Central memory CD8-positive, alpha-beta T cell (primary cell): ENCODE results near the gene RIF1.
"Not testable (repeated sequence)": the region's sequence is repeated elsewhere in the genome, so short reads cannot be mapped to it uniquely, and the experiment has no call there.

Experiments
- ATAC-seq: fragments of 150-1000 bp; cut with Tn5 transposase; replicated peaks from 2 replicates; pipeline ENCODE4 v1.10.0; 2022; ENCODE audit warnings: mild to moderate bottlenecking, moderate FRiP score, moderate number of reproducible peaks; ENCODE audit not compliant: poor library complexity, severe bottlenecking; ENCODE audit errors: extremely low read depth
- DNase-seq, 2 donors: peaks; one replicate each; pipeline ENCODE4 v3.0.0; 2021; ENCODE audit warnings: low spot score in 2 of 2
- H3K27ac Mint-ChIP-seq: one replicate; pipeline ENCODE4 v1.8.0; 2022; ENCODE audit warnings: low read depth, mild to moderate bottlenecking, moderate library complexity, mixed read lengths
- H3K27me3 Mint-ChIP-seq: one replicate; pipeline ENCODE4 v1.8.0; 2022; ENCODE audit warnings: mixed read lengths
- H3K36me3 Mint-ChIP-seq: one replicate; pipeline ENCODE4 v1.8.0; 2022; ENCODE audit warnings: mild to moderate bottlenecking, moderate library complexity, mixed read lengths; ENCODE audit not compliant: insufficient read depth
- H3K4me1 Mint-ChIP-seq: one replicate; pipeline ENCODE4 v1.8.0; 2022; ENCODE audit warnings: mixed read lengths
- H3K4me3 Mint-ChIP-seq: one replicate; pipeline ENCODE4 v1.8.0; 2022; ENCODE audit warnings: mild to moderate bottlenecking, moderate library complexity, mixed read lengths
- H3K9me3 Mint-ChIP-seq: one replicate; pipeline ENCODE4 v1.8.0; 2022; ENCODE audit warnings: mixed read lengths

The RIF1 gene

DNA sequence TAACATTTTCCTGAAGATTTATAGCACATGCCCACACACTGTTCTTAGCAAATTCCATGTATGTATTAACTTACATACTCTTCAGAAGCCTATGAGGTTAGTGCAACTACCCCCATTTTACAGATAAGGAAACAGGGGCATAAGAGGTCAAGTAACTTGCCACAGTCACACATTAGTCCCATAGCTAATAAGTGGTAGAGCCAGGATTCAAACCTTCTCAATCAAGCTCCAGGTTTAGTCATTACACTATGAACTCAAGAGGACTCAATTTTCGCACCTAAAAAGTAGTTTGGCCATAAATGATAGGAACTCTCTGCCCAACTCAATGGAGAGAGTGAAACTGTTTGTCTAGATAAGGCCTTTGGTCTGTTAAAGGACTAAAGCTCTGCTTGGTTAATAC lies 9.7 kb upstream of the RIF1 start:
- H3K4me1 Mint-ChIP-seq = no peaks in the 10 kb centered on the region
- DNase-seq = no peak
- no peak overlapping the region for H3K4me3 Mint-ChIP-seq
- H3K27me3 Mint-ChIP-seq = no peaks in the 10 kb centered on the region
- H3K27ac Mint-ChIP-seq = no peak overlapping the region
- ATAC-seq = no peak
- no peaks in the 10 kb centered on the region for H3K36me3 Mint-ChIP-seq
- no peaks in the 10 kb centered on the region for H3K9me3 Mint-ChIP-seq

GRCh38 chr2:151401149-151401548 lies 8.6 kb upstream of the RIF1 start:
- Mint-ChIP-seq H3K27me3 (peaks cover 5% of the 10 kb centered on the region), H3K4me3 (no peak overlapping the region), H3K27ac (no peak overlapping the region), H3K4me1 (no peaks in the 10 kb centered on the region), H3K36me3 (no peaks in the 10 kb centered on the region), H3K9me3 (no peaks in the 10 kb centered on the region)
- DNase-seq (no peak), ATAC-seq (no peak)

GRCh38 chr2:151403914-151404313 lies 5.8 kb upstream of the RIF1 start:
- Mint-ChIP-seq H3K36me3 (peaks cover 4% of the 10 kb centered on the region), H3K4me3 (no peak overlapping the region), H3K27ac (no peak overlapping the region), H3K27me3 (peaks cover 11% of the 10 kb centered on the region), H3K9me3 (no peaks in the 10 kb centered on the region), H3K4me1 (no peaks in the 10 kb centered on the region)
- ATAC-seq = no peak
- no peak for DNase-seq

DNA sequence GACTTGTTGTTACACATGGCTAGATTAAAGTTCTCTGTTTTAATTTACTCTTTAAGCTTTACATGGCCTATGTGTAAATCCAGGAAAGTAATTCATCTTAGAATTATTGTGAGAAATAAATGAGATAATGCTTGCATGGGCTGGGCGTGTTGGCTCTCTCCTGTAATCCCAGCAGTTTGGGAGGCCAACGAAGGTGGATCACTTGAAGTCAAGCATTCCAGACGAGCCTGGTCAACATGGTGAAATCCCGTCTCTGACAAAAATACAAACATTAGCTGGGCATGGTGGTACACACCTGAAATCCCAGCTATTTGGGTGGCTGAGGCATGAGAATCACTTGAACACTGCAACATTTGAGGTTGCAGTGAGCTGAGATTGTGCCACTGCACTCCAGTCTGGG lies 4.3 kb upstream of the RIF1 start:
- peaks cover 13% of the 10 kb centered on the region for H3K36me3 Mint-ChIP-seq
- peaks cover 9% of the 10 kb centered on the region for H3K4me1 Mint-ChIP-seq
- no peak overlapping the region for H3K4me3 Mint-ChIP-seq
- no peak for ATAC-seq
- no peak overlapping the region for H3K27ac Mint-ChIP-seq
- no peak for DNase-seq
- no peaks in the 10 kb centered on the region for H3K9me3 Mint-ChIP-seq
- peaks cover 11% of the 10 kb centered on the region for H3K27me3 Mint-ChIP-seq

DNA sequence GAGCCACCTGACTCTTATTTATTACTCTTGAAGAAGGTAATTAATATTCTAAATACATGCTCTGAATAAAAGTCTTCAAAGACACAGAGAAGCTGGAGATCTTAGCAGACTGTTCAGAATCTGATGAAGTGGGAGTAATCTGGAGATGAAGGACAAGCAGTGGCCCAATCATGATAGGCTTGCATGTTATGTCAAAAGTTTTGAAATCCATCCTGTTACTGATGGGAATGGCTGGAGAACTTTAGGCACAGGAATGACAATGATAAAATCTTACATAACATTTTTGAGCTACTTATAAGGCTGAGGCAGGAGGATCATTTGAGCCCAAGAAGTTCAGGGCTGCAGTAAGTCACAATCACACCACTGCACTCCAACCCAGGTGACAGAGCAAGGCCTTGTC lies 2.4 kb upstream of the RIF1 start:
- DNase-seq (no peak), ATAC-seq (no peak)
- H3K4me1 Mint-ChIP-seq = peaks cover 19% of the 10 kb centered on the region
- no peaks in the 10 kb centered on the region for H3K9me3 Mint-ChIP-seq
- H3K27ac Mint-ChIP-seq = no peak overlapping the region
- no peak overlapping the region for H3K4me3 Mint-ChIP-seq
- H3K36me3 Mint-ChIP-seq = peaks cover 19% of the 10 kb centered on the region
- H3K27me3 Mint-ChIP-seq = peaks cover 11% of the 10 kb centered on the region

DNA sequence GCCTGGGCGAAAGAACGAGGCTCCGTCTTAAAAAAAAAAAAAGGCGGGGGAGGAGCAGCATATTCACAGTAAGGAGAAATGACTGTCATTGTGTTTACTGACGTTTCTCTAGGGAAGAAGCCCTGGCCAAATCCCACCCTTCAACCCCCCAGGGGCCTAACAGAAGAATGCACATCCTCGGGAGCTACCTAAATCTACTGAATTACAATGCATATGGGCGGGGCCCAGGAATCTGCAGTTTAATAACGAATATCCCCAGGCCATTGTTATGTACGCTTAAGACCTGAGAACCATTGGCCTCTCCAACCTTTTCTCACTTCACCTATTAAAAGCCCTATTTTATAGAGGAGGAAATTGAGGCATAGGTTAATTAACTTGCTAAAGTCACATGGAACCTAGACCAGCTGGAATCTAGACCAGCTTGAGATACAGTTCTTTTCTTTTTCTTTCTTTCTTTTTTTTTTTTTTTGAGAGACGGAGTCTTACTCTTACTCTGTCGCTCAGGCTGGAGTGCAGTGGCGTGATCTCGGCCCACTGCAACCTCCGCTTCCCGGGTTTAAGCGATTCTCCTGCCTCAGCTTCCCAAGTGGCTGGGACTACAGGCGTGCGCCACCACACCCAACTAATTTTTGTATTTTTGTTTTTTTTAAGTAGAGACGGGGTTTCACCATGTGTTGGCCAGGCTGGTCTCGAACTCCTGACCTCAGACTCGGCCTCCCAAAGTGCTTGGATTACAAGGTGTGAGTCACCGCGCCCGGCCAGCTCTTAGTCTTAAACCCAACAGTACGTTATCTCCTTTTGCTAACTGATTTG lies 708 bp upstream of the RIF1 start:
- ATAC-seq (no peak), DNase-seq (no peak)
- H3K27me3 Mint-ChIP-seq = peaks cover 11% of the 10 kb centered on the region
- peaks cover 19% of the 10 kb centered on the region for H3K4me1 Mint-ChIP-seq
- no peaks in the 10 kb centered on the region for H3K9me3 Mint-ChIP-seq
- H3K4me3 Mint-ChIP-seq = peak overlapping the region; percentile 90
- peaks cover 23% of the 10 kb centered on the region for H3K36me3 Mint-ChIP-seq
- peak overlapping the region; percentile 93 for H3K27ac Mint-ChIP-seq

DNA sequence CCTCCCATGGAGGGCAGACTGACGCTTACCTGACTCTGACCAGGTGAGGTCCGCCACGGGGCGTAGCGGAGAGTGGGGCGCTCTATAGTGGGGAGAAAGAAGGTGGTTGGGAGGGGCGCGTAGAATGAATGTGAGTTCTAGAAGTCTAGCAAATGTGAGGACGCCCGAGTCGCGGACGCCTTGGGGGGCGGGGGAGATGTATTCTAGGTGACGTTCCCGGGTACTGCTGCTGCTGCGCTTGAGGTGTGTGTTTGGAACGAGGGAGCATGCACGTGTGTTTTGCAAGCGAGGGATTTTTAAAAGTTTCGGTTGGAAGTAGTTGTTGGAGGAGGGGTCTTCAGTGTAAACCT lies 758 bp downstream of the RIF1 start:
- Mint-ChIP-seq H3K27ac (peak overlapping the region; percentile 93), H3K9me3 (no peaks in the 10 kb centered on the region), H3K4me3 (peak overlapping the region; percentile 90), H3K36me3 (peaks cover 30% of the 10 kb centered on the region), H3K27me3 (peaks cover 11% of the 10 kb centered on the region), H3K4me1 (peaks cover 19% of the 10 kb centered on the region)
- ATAC-seq = peak; percentile 50
- DNase-seq = peak in 1 of 2 donors; percentile 20

GRCh38 chr2:151417650-151418049 lies 7.9 kb downstream of the RIF1 start:
- Mint-ChIP-seq H3K27me3 (no peaks in the 10 kb centered on the region), H3K36me3 (peaks cover 52% of the 10 kb centered on the region), H3K4me3 (no peak overlapping the region), H3K4me1 (peaks cover 12% of the 10 kb centered on the region), H3K9me3 (no peaks in the 10 kb centered on the region), H3K27ac (no peak overlapping the region)
- no peak for DNase-seq
- ATAC-seq = no peak

DNA sequence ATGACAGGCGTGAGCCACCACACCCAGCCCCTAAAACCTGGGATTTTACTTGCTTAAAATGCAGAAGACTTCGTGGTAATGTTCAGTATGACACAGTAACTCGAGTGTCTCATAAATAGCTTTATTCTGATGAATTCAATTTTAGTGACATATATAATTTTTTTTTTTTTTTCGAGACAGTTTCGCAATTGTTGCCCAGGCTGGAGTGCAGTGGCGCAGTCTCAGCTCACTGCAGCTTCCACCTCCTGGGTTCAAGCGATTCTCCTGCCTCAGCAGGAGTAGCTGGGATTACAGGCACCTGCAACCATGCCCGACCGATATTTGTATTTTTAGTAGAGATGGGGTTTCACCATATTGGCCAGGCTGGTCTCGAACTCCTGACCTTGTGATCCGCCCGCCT lies 12.0 kb downstream of the RIF1 start:
- peaks cover 35% of the 10 kb centered on the region for H3K4me1 Mint-ChIP-seq
- not testable (repeated sequence) for H3K27me3 Mint-ChIP-seq, ATAC-seq

DNA sequence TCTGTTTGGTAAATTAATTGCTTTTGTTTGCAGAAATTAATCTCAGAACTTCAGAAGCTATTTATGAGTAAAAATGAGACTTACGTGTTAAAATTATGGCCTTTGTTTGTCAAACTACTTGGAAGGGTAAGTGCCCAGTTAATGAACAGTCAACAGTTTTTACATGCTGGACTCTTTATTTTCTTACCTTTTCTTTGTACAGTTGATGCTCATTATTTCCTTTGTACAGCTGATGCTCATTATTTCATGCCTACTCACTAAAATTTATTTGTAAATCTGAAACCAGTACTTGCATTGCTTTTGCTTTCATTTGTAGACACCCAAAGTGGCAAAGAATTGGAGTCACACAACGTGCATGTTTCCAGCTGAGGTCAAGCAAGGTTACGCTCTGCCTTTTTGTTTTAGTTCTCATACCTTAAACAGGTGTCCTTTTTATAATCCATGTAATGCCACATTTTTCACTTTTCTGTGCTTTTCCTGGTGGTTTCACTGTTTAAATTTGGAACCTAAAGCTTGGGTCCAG lies 13.3 kb downstream of the RIF1 start:
- Mint-ChIP-seq H3K27me3 (no peaks in the 10 kb centered on the region), H3K9me3 (no peaks in the 10 kb centered on the region), H3K4me1 (peaks cover 32% of the 10 kb centered on the region), H3K4me3 (no peak overlapping the region), H3K36me3 (peaks cover 55% of the 10 kb centered on the region), H3K27ac (peak overlapping the region; percentile 87)
- peak; percentile 27 for ATAC-seq
- no peak for DNase-seq

More for the DNA sequence above, 12.0 kb downstream of the RIF1 start:
- H3K9me3 Mint-ChIP-seq, H3K4me3 Mint-ChIP-seq, DNase-seq: not testable (repeated sequence)
- Mint-ChIP-seq H3K36me3 (peaks cover 59% of the 10 kb centered on the region), H3K27ac (peak overlapping the region; percentile 87)

DNA sequence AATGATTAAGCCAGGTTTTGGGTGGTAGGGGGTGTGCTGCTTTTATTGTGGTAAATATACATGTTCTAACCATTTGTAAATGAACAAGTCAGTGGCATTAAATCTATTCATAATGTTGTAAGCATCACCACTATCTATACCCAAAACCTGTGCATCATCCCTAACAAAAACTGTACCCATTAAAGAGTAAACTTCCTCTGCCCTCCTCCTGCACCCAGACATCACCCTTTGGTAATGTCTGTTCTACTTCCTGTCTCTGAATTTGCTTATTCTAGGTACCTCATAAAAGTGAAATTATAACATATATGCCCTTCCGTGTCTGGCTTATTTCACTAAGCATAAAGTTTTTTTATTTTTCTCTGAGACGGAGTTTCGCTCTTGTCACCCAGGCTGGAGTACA lies 14.1 kb downstream of the RIF1 start:
- DNase-seq (peak in 1 of 2 donors; percentile 38), ATAC-seq (peak; percentile 98)
- Mint-ChIP-seq H3K27me3 (no peaks in the 10 kb centered on the region), H3K9me3 (no peaks in the 10 kb centered on the region), H3K4me3 (peak overlapping the region; percentile 6), H3K27ac (peak overlapping the region; percentile 87), H3K4me1 (peaks cover 32% of the 10 kb centered on the region), H3K36me3 (peaks cover 61% of the 10 kb centered on the region)

GRCh38 chr2:151437630-151438029 lies 27.9 kb downstream of the RIF1 start:
- DNase-seq (no peak), ATAC-seq (peak; percentile 62)
- Mint-ChIP-seq H3K27ac (peak overlapping the region; percentile 67), H3K9me3 (no peaks in the 10 kb centered on the region), H3K36me3 (peaks cover 64% of the 10 kb centered on the region), H3K27me3 (no peaks in the 10 kb centered on the region), H3K4me1 (peaks cover 8% of the 10 kb centered on the region), H3K4me3 (no peak overlapping the region)

DNA sequence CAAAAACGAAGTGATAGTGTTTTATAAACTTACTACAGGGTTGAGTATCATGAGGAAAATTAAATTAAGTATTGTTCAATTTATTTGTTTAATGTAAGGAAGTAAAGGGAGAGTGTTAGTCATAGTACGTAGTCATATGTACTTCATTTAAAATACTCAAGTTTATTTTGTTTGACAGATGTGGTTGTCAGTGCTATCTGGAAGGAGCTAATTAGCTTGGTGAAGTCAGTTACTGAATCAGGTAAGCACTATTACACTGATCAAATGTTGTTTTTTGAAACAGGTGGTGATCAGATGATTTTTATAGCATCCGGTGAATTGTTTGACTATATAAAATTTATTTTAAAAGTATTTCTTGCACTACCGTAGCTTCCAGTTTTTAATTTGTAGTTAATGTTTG lies 28.8 kb downstream of the RIF1 start:
- Mint-ChIP-seq H3K27me3 (no peaks in the 10 kb centered on the region), H3K27ac (peak overlapping the region; percentile 67), H3K4me3 (no peak overlapping the region), H3K4me1 (peaks cover 8% of the 10 kb centered on the region), H3K9me3 (no peaks in the 10 kb centered on the region), H3K36me3 (peaks cover 65% of the 10 kb centered on the region)
- ATAC-seq (no peak), DNase-seq (no peak)
